Activated CD8-positive, alpha-beta memory T cell treated with anti-CD3 and anti-CD28 coated beads for 36 hours (primary cell): ENCODE results near the gene ZMYM4. TPM values are rescaled to one million over a fixed set of nuclear protein-coding genes. Genes with fewer than 3 reads are reported as not detected.
"Not testable (repeated sequence)": the region's sequence is repeated elsewhere in the genome, so short reads cannot be mapped to it uniquely, and the experiment has no call there.

Source experiments
- CTCF ChIA-PET: fragments of 350-600 bp; sonication (Branson Sonifier 250); formaldehyde crosslinking; loops from one replicate; lab custom pipeline; 2021; ENCODE audit warnings: antibody characterized with exemption; lab: Charles Lee
- POLR2A ChIA-PET: fragments of 350-600 bp; sonication (Branson Sonifier 250); formaldehyde crosslinking; loops from one replicate; lab custom pipeline; 2021; ENCODE audit warnings: antibody characterized with exemption; lab: Charles Lee
- total RNA-seq, 2 experiments: library from RNA; stranded (reverse); gene quantifications; one replicate each; pipeline ENCODE4 v1.2.3, GENCODE V29; 2021

ZMYM4 gene
- 10 to 100 TPM; 30.2 to 30.6 TPM for total RNA-seq

- ChIA-PET CTCF (no interaction called here), POLR2A (interaction anchor here (0.6 kb wide), 1 partner anchor 76 kb away, joined by 3 read pairs; no protein-coding TSS in a partner anchor)
Observed at GRCh38 chr1:35268282-35269200, at the start of gene ZMYM4. Gene ZMYM4, plus strand, starts transcription at chr1:35268709. Its CDS starts 338 bp downstream, at chr1:35269047.

GRCh38 chr1:35220976-35221375 is 47.5 kb upstream of the ZMYM4 start:
- ChIA-PET POLR2A (no interaction called here), CTCF (no interaction called here)

GRCh38 chr1:35222322-35223083 is 46.0 kb upstream of the ZMYM4 start:
- ChIA-PET POLR2A (interaction anchor here (0.6 kb wide), 1 partner anchor 286 kb away, joined by 3 read pairs; no protein-coding TSS in a partner anchor), CTCF (interaction anchor here (0.9 to 1.2 kb wide), 3 partner anchors 15 to 21 kb away, joined by 3 read pairs; no protein-coding TSS in a partner anchor)

- ChIA-PET POLR2A (interaction anchor here (0.5 to 0.6 kb wide), 2 partner anchors 257 to 286 kb away, joined by 3 to 8 read pairs; no protein-coding TSS in a partner anchor), CTCF (interaction anchor here (0.9 to 1.2 kb wide), 2 partner anchors 16 to 21 kb away, joined by 3 read pairs; no protein-coding TSS in a partner anchor)
Observed at GRCh38 chr1:35223084-35223630, 45.4 kb upstream of the ZMYM4 start.

DNA sequence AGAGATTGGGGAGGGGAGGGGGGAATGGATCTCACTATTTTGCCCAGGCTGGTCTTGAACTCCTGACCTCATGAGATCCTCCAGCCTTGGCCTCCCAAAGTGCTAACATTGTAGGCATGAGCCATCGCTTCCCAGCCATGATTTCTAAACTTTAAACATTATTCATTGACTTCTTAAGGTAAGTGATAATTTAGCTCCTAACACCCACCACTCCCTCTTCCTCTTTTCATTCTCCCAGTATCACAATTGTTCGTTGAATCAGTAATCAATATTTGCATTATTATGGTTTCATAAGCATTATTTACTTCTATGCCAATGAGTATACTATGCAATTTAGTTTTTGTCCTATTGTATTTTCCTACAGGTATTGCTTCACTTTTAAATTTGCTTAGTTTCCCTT is 42.0 kb upstream of the ZMYM4 start:
- ChIA-PET POLR2A (no interaction called here), CTCF (no interaction called here)

DNA sequence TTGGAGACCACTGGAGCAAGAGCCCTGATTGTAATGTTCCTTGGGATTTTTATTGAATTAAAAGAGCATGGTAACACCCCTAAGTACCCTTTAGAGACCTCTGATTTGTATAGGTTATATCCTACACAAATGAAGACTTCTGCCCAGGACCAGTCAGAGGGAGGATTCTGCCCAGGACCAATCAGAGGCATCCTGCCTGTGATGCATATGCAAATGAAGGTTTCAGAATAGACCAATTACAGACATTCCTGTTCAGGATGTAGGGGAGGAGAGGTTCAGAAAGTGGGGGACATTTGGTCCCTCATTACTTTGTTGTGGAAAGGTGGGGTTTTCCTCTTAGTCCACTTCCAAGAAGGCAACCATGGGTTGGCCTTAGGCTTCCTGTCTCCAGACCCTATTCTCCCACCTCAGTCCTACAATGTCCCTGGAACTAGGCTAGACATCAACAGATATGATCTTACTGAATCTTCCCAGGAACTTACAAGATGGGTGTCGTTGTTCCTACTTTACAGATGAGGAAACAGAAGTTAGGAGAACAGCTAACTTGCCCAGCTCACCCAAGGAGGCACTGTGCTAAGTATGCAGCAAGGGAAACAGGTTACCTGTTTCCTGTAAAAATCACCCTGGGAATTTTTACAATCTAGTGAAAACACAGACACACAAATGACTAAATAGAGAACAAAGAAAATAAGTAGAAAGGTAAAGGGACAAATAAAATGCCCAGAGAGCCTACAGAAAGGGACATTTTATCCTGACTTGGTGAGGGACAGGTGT is 38.7 kb upstream of the ZMYM4 start:
- CTCF ChIA-PET: no interaction called here
- POLR2A ChIA-PET: no interaction called here

- CTCF ChIA-PET: no interaction called here
Observed at GRCh38 chr1:35231287-35231686, 37.2 kb upstream of the ZMYM4 start.

GRCh38 chr1:35236772-35237171 is 31.7 kb upstream of the ZMYM4 start:
- CTCF ChIA-PET, POLR2A ChIA-PET: not testable (repeated sequence)

More at GRCh38 chr1:35231287-35231686, 37.2 kb upstream of the ZMYM4 start:
- POLR2A ChIA-PET: no interaction called here

DNA sequence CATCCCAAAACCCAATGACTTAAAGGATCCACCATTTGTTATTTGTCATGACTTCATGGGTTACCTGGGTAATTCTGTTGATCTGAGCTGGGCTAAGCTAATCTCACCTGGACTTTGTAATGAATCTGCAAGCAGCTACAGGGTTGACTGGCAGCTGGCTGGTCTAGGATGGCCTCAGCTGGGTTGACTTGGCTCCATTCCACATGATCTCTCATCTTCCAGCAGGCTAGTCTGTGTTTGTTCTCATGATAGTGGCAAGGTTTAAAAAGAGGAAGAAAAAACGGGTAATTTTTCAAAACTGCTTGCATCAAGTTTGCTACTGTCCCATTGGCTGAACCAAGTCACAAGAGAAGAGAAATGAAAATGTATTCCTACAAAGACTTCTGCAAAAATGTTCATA is 24.8 kb upstream of the ZMYM4 start:
- CTCF ChIA-PET: no interaction called here
- POLR2A ChIA-PET: no interaction called here

DNA sequence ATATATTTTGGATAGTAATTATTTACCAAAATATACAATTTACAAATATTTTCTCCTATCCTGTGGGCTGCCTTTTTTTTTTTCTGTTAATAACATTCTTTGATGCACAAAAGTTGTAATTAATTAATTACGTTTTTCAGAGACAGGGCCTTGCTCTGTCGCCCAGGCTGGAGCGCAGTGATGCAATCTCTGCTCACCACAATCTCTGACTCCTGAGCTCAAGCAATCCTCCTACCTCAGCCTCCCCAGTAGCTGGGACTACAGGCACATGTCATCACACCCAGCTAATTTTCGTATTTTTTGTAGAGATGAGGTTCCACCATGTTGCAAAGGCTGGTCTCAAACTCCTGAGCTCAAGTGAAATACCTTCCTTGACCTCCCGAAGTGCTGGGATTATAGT is 21.3 kb upstream of the ZMYM4 start:
- ChIA-PET CTCF (interaction anchor here (0.6 kb wide), 4 partner anchors 39 to 684 kb away, joined by 3 to 8 read pairs (median 4); partner anchors contain the start of gene AGO3), POLR2A (no interaction called here)

DNA sequence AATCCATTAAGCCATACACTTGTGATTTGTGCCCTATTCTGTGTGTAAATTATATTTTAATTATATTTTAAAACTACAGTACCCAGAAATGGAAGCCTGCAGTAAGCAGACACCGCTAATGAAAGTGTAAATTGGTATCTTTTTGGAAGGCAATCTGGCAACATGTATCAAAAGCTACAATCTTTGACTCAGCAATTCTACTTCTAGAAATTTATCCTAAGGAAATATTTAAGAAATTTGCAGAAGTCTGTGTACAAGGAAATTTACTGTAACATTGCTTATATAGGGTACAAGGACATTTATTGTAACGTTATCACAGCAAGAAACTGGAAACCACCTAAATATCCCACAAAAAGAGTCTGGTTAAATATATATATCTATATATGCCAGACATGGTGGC is 14.6 kb upstream of the ZMYM4 start:
- POLR2A ChIA-PET: no interaction called here
- CTCF ChIA-PET: interaction anchor here (0.6 kb wide), 1 partner anchor 11 kb away, joined by 5 read pairs; no protein-coding TSS in a partner anchor

- CTCF ChIA-PET: no interaction called here
- POLR2A ChIA-PET: no interaction called here
Observed at GRCh38 chr1:35255276-35255675, 13.2 kb upstream of the ZMYM4 start.

- ChIA-PET POLR2A (no interaction called here), CTCF (no interaction called here)
Observed at GRCh38 chr1:35259561-35259960, 8.9 kb upstream of the ZMYM4 start.

DNA sequence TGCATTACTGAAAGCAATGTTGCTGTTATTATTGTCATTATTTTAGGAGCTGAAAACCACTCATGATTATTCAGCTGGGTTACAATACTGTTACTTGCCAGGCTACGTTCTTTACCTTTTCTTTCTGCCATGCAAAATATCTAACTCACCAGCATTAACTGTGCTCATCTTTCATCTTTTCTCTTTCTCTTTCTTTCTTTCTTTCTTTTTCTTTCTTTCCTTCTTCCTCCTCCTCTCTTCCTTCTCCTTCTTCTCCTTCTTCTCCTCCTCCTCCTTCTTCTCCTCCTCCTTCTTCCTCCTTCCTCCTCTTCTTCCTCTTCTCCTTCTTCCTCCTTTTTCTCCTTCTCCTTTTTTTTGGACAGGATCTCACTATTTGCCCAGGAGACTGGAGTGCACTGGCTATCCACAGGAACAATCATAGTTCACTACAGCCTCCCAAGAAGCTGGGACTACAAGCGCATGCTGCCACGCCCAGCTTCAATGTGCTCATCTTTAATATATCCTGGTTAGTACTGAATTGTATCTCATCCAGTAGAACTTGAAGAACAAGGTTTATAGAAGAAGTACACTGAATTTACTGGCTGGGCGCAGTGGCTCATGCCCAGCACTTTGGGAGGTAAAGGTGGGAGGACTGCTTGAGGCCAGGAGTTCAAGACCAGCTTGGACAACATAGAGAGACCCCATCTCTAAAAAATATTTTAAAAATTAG is 6.9 kb upstream of the ZMYM4 start:
- ChIA-PET CTCF (interaction anchor here (0.6 kb wide), 1 partner anchor 14 kb away, joined by 4 read pairs; no protein-coding TSS in a partner anchor), POLR2A (no interaction called here)

GRCh38 chr1:35264035-35264434 is 4.5 kb upstream of the ZMYM4 start:
- ChIA-PET POLR2A (no interaction called here), CTCF (no interaction called here)

DNA sequence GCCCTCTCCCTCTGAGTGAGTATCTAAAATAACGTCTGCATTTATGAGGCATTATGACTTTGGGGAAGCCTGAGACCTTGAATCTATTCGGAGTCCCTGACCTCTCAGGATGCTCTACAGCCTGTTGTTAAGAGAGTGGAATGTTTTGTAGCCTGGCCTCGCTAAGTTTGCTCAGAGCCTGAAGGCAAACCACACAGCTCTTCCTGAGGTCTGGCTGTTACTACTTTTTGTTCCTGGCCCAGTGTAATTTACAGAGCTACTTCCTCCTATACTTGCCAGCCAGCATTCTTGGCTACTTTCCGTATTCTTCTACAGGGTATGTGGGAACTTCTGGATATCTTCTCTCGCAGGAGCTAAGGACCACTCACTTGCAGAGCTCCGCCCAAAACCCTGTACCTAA is 3.6 kb upstream of the ZMYM4 start:
- ChIA-PET CTCF (interaction anchor here (0.6 to 0.7 kb wide), 2 partner anchors 11 to 63 kb away, joined by 3 to 5 read pairs; no protein-coding TSS in a partner anchor), POLR2A (no interaction called here)

DNA sequence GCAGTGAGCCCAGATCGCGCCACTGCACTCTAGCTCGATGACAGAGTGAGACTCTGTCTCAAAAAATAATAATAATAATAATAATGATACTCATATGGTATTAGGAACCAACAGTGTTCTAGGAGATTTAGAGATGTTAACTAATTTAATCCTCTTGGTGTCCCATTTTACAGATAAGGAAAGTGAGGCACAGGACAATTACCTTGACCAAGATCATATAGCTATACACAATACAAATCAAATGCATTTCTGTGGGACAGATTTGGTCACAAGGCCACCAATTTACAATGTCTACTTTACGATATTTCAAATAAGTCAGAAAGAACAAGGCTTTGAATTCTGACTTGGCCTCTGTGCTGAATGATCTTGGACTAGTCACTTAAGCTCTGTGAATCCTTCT is 2.2 kb upstream of the ZMYM4 start:
- CTCF ChIA-PET: no interaction called here
- POLR2A ChIA-PET: interaction anchor here (0.5 kb wide), 1 partner anchor 215 kb away, joined by 5 read pairs; no protein-coding TSS in a partner anchor
